WERI-Rb-1 (cell line): ENCODE results near the gene MRTFB.

Experiments
- DNase-seq: peaks from one replicate; pipeline ENCODE4 v3.0.0-alpha.2; 2020
- H3K27ac ChIP-seq: fragments of 250-450 bp; sonication (Bioruptor Pico); 2 replicates; pipeline ENCODE4 v1.5.1; 2020; ENCODE audit warnings: mild to moderate bottlenecking, moderate library complexity
- H3K27me3 ChIP-seq: fragments of 250-450 bp; sonication (Bioruptor Pico); 2 replicates; pipeline ENCODE4 v1.5.1; 2021; ENCODE audit warnings: mild to moderate bottlenecking, low read depth, moderate library complexity; ENCODE audit not compliant: insufficient read depth, severe bottlenecking
- H3K36me3 ChIP-seq: fragments of 250-450 bp; sonication (Bioruptor Pico); 2 replicates; pipeline ENCODE4 v1.5.1; 2020; ENCODE audit warnings: mild to moderate bottlenecking, moderate library complexity
- H3K4me3 ChIP-seq: 2 replicates; pipeline ENCODE4 v1.5.1; 2011; ENCODE audit warnings: low read depth, mild to moderate bottlenecking, control low read depth, low read length
- H3K9me3 ChIP-seq: fragments of 250-450 bp; sonication (Bioruptor Pico); 2 replicates; pipeline ENCODE4 v1.5.1; 2021; ENCODE audit warnings: mild to moderate bottlenecking, moderate library complexity; ENCODE audit not compliant: severe bottlenecking
- TF ChIP-seq, protein P1 (sequence below): IDR thresholded peaks from 2 replicates; pipeline ENCODE4 v1.5.1; 2011; ENCODE audit warnings: low read depth, mild to moderate bottlenecking, control low read depth, inconsistent platforms, low read length

MRTFB gene

DNA sequence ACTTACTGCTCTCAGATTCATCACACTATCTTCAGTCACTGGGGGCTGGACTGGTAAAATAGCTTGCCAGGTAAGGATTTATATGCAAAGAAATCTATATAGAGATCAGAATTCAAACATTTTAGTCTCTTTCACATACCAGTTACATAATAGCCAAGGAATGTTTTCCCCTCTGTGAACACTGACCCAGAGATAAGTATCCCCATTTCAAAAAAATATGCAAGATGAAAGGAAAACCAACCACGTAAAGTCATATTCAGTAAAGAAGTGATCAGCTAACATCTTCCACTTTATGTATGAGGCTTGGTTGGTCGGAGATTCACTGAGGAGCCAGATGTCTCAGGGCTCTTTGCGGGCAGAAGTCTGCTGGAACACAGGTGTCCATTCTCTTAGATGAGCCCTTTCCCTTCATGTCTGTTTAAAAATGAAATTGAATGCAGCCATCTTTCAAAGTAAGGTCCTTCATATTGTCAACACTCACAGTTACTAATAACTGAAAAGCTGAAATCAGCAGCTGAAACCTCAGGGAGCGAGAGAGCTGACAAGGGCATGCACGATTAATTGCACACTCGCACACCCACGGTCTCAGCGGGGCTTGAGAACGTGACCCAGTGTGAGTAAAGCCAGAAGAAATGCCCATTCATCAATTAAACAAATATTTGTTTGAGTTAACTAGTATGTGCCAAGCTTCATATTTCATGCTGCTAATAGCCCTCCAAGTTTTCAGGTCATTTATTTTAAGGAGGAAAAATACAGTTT, 161.2 kb downstream of the MRTFB start:
- H3K27ac ChIP-seq, result no peak overlapping the region
- H3K27me3 ChIP-seq, result no peaks in the 10 kb centered on the region
- no peak for DNase-seq
- no peak overlapping the region for H3K4me3 ChIP-seq
- H3K36me3 ChIP-seq, result peaks cover 13% of the 10 kb centered on the region; the same call in 1 of the 2 replicates
- H3K9me3 ChIP-seq, result no peaks in the 10 kb centered on the region
- TF ChIP-seq, protein P1, sequence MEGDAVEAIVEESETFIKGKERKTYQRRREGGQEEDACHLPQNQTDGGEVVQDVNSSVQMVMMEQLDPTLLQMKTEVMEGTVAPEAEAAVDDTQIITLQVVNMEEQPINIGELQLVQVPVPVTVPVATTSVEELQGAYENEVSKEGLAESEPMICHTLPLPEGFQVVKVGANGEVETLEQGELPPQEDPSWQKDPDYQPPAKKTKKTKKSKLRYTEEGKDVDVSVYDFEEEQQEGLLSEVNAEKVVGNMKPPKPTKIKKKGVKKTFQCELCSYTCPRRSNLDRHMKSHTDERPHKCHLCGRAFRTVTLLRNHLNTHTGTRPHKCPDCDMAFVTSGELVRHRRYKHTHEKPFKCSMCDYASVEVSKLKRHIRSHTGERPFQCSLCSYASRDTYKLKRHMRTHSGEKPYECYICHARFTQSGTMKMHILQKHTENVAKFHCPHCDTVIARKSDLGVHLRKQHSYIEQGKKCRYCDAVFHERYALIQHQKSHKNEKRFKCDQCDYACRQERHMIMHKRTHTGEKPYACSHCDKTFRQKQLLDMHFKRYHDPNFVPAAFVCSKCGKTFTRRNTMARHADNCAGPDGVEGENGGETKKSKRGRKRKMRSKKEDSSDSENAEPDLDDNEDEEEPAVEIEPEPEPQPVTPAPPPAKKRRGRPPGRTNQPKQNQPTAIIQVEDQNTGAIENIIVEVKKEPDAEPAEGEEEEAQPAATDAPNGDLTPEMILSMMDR, result no peak

DNA sequence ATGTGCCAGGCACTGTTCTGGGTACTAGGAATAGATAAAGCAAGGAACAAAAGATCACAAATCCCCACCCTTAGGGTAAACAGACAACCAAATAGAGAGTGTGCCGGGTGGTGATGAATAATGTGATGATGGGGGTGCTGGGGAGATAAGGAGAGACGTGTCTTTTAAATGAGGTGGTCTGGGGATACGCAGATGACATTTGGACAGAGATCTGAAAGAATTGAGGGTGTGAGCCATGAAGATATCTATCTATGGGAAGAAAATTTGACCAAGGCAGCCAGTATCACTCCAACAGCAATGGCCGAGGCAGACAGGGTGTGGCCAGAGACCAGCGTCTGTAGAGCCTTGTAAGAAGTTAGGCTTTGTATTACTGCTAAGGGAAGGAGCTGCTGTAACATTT, 165.3 kb downstream of the MRTFB start:
- DNase-seq, result no peak
- TF ChIP-seq, protein P1, result no peak
- H3K27ac ChIP-seq, result no peak overlapping the region
- H3K27me3 ChIP-seq, result no peaks in the 10 kb centered on the region
- H3K4me3 ChIP-seq, result no peak overlapping the region
- peaks cover 18% of the 10 kb centered on the region for H3K36me3 ChIP-seq
- H3K9me3 ChIP-seq, result no peaks in the 10 kb centered on the region

DNA sequence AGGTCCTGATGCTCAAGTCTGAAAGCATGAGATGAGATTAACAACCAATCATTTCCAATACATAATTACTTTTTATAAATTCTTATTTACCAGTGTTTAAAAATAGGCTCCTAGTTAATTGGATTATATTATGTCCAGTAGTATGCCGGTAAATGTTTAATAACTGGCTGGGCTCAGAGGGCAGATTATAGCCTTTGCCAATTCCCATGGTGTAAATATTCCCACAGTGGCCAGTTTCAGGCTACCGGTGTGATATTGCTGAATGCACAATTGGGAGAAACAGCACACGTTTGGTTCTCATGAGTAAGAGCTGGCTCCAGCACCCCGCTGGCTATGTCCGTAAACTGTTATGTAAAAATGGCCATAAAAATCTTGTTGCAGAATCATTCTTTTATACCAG, 167.6 kb downstream of the MRTFB start:
- DNase-seq, result no peak
- H3K27ac ChIP-seq, result no peak overlapping the region
- H3K27me3 ChIP-seq, result no peaks in the 10 kb centered on the region
- TF ChIP-seq, protein P1, result no peak
- H3K36me3 ChIP-seq, result peaks cover 18% of the 10 kb centered on the region
- H3K4me3 ChIP-seq, result no peak overlapping the region
- H3K9me3 ChIP-seq, result no peaks in the 10 kb centered on the region

DNA sequence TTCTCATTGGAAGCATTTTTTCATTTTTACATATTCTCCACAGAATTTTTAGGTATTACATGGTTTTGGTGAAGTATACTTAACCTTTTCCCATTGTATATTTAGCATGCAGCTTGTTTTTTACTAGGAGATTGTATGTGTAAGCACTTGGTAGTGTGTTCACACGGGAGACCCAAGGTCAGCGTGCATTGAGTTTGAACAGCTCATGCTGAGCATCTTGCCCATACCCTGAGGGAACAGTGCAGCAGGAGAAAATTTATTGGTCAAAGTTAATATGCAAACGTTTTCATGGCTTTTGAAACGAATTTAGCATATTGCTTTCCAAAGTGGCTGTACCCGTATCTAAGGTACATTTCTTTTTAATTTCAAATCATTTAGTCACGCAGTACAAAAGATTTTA, 168.7 kb downstream of the MRTFB start:
- TF ChIP-seq, protein P1, result no peak
- Histone ChIP-seq H3K9me3 (no peaks in the 10 kb centered on the region), H3K27ac (no peak overlapping the region), H3K27me3 (no peaks in the 10 kb centered on the region), H3K4me3 (no peak overlapping the region), H3K36me3 (peaks cover 10% of the 10 kb centered on the region)
- no peak for DNase-seq

DNA sequence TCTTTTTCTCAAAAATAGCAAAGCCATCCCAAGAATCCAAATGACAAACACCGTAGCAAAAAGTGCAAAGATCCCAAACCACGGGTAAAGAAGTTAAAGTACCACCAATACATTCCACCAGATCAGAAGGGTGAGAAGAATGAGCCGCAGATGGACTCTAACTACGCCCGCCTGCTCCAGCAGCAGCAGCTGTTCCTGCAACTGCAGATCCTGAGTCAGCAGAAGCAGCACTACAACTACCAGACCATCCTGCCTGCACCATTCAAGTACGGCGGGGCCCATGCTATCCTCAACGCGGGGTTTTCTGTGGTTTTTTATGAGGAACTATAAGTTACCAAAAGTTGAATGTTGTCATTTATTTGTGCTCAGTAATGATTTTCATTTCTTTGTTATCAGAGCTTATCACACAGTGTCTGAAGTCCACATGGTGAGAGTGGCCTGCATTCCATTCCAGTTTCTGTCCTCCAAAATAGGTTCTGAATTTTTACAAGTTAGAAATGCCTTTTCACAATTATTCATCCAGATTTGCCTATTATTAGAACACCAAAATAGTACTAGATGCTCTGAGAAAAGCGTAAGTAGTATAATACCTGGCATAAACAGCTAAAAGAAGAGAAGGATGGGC, 169.2 kb downstream of the MRTFB start:
- Histone ChIP-seq H3K4me3 (no peak overlapping the region), H3K9me3 (no peaks in the 10 kb centered on the region), H3K27ac (no peak overlapping the region), H3K27me3 (no peaks in the 10 kb centered on the region), H3K36me3 (peaks cover 5% of the 10 kb centered on the region)
- TF ChIP-seq, protein P1, result no peak
- DNase-seq, result no peak
